K562 (cell line): Measurements from ENCODE around the gene TUBB2A. TPM values are rescaled to one million over a fixed set of nuclear protein-coding genes. Genes with fewer than 3 reads are reported as not detected.

Experiments used
- FUS ChIP-seq: fragments of 200-400 bp; formaldehyde crosslinking; optimal IDR thresholded peaks from 2 replicates; pipeline ENCODE3; 2017; ENCODE audit warnings: low read depth, low read length
- LEF1 ChIP-seq: fragments of 450-650 bp; IDR thresholded peaks from 2 replicates; pipeline ENCODE4 v1.6.1; 2016; ENCODE audit warnings: mild to moderate bottlenecking
- MCM2 ChIP-seq: fragments of 450-650 bp; IDR thresholded peaks from 2 replicates; pipeline ENCODE4 v1.6.1; 2017; ENCODE audit warnings: low read depth, mild to moderate bottlenecking
- MEF2A ChIP-seq: IDR thresholded peaks from 2 replicates; pipeline ENCODE4 v1.6.1; 2011; ENCODE audit warnings: low read depth, mild to moderate bottlenecking, low read length, moderate library complexity; ENCODE audit not compliant: control insufficient read depth
- NELFE ChIP-seq: IDR thresholded peaks from 2 replicates; pipeline ENCODE4 v1.6.1; 2011; ENCODE audit warnings: mild to moderate bottlenecking; ENCODE audit not compliant: insufficient read depth, insufficient read length
- NFE2 ChIP-seq: IDR thresholded peaks from 2 replicates; pipeline ENCODE4 v1.6.1; 2014; ENCODE audit warnings: antibody characterized with exemption, low read depth
- NFRKB ChIP-seq: fragments of 450-650 bp; IDR thresholded peaks from 2 replicates; pipeline ENCODE4 v1.6.1; 2016; ENCODE audit warnings: low read depth
- NUFIP1 ChIP-seq: fragments of 450-650 bp; IDR thresholded peaks from 2 replicates; pipeline ENCODE4 v1.6.1; 2018; ENCODE audit not compliant: partially characterized antibody
- PML ChIP-seq: IDR thresholded peaks from 2 replicates; pipeline ENCODE4 v1.6.1; 2012; ENCODE audit warnings: low read length, inconsistent platforms
- POU5F1 ChIP-seq: fragments of 150-350 bp; IDR thresholded peaks from 2 replicates; pipeline ENCODE4 v1.6.1; 2014; ENCODE audit warnings: borderline replicate concordance, low read length, low read depth, mild to moderate bottlenecking; ENCODE audit not compliant: partially characterized antibody
- ZNF224 ChIP-seq: sonication (generic); formaldehyde crosslinking; IDR thresholded peaks from 2 replicates; pipeline ENCODE4 v1.8.0; 2022; ENCODE audit warnings: mild to moderate bottlenecking, missing genetic modification reagents
- polyA plus RNA-seq, 8 experiments: library from polyadenylated mRNA; depleted of rRNA in 4 of 8; stranded (reverse) in 5 of 8; unstranded in 3 of 8; fragments of >200 nt; fragmentation: Nextera tagmentation in 2 of 8; fragmentation: Illumina TruSeq in 1 of 8; extraction: Ambion mirVana in 2 of 8; extraction: Trizol in 1 of 8; gene quantifications; 2 replicates each; pipeline versions ENCODE4 v1.2.1 to v1.2.3, GENCODE V29; 2011 to 2014; ENCODE audit warnings: inconsistent platforms in 1 of 8, missing spikeins in 1 of 8
- total RNA-seq, 7 experiments: library from RNA; depleted of rRNA in 6 of 7; stranded (reverse); fragments of >200 nt in 6 of 7; fragmentation: Illumina TruSeq in 2 of 7; extraction: Trizol in 2 of 7; gene quantifications; 2 replicates each; pipeline versions ENCODE4 v1.2.1 to v1.2.3, GENCODE V29; 2011 to 2021; ENCODE audit warnings: low replicate concordance in 1 of 7
- TF ChIP-seq, protein P1 (sequence below): fragments of 200-800 bp; sonication (Bioruptor generic); IDR thresholded peaks from 2 replicates; pipeline ENCODE4 v1.6.1; 2016; ENCODE audit warnings: missing genetic modification characterization, missing compliant biosample characterization
- TF ChIP-seq, protein P2 (sequence below), 3 experiments: fragments of 200-800 bp in 1 of 3; fragments of 250-450 bp in 1 of 3; fragments of 450-650 bp in 1 of 3; sonication (Bioruptor Pico) in 1 of 3; sonication (Bioruptor generic) in 1 of 3; formaldehyde crosslinking in 1 of 3; IDR thresholded peaks; 2 replicates each; pipeline versions ENCODE4 v1.6.1 to v1.8.0; 2016 to 2022; ENCODE audit warnings: mild to moderate bottlenecking in 2 of 3, missing genetic modification characterization in 2 of 3, missing compliant biosample characterization in 1 of 3, moderate library complexity in 1 of 3
- TF ChIP-seq, protein P3 (sequence below): sonication (generic); formaldehyde crosslinking; IDR thresholded peaks from 2 replicates; pipeline ENCODE4 v1.8.0; 2022; ENCODE audit warnings: mild to moderate bottlenecking, low read depth, missing genetic modification reagents

TUBB2A gene
- total and polyA plus RNA-seq, 9 of the 15 experiments (the other 6 are each of a cell fraction or from before 2014, with no cell fraction given): 3.6 to 92.1 (median 45.6) TPM

DNA sequence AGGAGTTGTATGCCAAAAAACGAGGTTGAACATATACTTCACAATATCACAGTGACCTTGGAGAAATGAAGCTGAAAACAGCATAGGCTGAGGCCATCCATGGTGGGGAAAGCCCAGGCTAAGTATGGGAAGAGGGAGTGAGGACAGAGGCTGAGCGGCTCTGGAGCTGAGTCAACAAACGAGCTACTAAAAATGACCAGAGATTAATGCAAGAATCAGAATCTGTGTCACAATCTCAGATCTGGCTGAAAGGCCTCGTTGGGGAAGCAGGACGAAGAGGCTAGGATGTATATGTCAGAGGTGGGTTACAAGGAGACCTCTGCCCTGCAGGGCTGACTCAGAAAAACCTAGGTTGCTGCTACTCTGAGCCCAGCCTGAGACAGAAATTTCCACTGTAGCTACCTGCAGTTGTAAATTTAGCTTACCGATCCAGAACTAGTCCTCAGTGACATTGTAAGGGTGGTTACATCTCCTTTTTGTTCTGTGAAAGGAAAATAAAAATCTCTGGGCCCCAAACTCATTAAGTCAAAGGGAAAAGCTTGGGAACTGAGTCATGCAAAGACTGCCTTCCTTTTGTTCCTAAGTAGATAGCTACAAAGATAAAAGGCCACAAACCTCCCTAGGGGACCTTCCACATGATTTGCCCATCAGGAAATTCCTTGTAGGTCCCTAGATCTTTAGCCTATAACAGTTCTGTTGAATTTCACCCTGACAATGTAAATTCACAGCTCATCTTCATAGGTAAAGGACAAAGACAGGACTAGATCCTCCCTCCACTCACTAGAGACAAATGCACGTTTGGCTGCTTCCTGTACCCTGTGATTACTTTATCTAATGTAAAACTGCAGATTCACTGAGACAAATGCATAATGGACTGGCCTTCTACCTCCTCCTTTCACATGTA is 8.5 kb upstream of the TUBB2A start (continued):
- TF ChIP-seq, protein P1, sequence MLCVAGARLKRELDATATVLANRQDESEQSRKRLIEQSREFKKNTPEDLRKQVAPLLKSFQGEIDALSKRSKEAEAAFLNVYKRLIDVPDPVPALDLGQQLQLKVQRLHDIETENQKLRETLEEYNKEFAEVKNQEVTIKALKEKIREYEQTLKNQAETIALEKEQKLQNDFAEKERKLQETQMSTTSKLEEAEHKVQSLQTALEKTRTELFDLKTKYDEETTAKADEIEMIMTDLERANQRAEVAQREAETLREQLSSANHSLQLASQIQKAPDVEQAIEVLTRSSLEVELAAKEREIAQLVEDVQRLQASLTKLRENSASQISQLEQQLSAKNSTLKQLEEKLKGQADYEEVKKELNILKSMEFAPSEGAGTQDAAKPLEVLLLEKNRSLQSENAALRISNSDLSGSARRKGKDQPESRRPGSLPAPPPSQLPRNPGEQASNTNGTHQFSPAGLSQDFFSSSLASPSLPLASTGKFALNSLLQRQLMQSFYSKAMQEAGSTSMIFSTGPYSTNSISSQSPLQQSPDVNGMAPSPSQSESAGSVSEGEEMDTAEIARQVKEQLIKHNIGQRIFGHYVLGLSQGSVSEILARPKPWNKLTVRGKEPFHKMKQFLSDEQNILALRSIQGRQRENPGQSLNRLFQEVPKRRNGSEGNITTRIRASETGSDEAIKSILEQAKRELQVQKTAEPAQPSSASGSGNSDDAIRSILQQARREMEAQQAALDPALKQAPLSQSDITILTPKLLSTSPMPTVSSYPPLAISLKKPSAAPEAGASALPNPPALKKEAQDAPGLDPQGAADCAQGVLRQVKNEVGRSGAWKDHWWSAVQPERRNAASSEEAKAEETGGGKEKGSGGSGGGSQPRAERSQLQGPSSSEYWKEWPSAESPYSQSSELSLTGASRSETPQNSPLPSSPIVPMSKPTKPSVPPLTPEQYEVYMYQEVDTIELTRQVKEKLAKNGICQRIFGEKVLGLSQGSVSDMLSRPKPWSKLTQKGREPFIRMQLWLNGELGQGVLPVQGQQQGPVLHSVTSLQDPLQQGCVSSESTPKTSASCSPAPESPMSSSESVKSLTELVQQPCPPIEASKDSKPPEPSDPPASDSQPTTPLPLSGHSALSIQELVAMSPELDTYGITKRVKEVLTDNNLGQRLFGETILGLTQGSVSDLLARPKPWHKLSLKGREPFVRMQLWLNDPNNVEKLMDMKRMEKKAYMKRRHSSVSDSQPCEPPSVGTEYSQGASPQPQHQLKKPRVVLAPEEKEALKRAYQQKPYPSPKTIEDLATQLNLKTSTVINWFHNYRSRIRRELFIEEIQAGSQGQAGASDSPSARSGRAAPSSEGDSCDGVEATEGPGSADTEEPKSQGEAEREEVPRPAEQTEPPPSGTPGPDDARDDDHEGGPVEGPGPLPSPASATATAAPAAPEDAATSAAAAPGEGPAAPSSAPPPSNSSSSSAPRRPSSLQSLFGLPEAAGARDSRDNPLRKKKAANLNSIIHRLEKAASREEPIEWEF (CRISPR knock-in tag): no peak
- TF ChIP-seq FUS (no peak), ZNF224 (CRISPR knock-in tag) (no peak), NFE2 (peak; percentile 85), LEF1 (no peak; the same call in none of the 2 replicates), MCM2 (no peak), NELFE (no peak), POU5F1 (no peak), NUFIP1 (no peak), MEF2A (no peak), NFRKB (no peak; the same call in 1 of the 2 replicates), PML (no peak)
- TF ChIP-seq, protein P2, sequence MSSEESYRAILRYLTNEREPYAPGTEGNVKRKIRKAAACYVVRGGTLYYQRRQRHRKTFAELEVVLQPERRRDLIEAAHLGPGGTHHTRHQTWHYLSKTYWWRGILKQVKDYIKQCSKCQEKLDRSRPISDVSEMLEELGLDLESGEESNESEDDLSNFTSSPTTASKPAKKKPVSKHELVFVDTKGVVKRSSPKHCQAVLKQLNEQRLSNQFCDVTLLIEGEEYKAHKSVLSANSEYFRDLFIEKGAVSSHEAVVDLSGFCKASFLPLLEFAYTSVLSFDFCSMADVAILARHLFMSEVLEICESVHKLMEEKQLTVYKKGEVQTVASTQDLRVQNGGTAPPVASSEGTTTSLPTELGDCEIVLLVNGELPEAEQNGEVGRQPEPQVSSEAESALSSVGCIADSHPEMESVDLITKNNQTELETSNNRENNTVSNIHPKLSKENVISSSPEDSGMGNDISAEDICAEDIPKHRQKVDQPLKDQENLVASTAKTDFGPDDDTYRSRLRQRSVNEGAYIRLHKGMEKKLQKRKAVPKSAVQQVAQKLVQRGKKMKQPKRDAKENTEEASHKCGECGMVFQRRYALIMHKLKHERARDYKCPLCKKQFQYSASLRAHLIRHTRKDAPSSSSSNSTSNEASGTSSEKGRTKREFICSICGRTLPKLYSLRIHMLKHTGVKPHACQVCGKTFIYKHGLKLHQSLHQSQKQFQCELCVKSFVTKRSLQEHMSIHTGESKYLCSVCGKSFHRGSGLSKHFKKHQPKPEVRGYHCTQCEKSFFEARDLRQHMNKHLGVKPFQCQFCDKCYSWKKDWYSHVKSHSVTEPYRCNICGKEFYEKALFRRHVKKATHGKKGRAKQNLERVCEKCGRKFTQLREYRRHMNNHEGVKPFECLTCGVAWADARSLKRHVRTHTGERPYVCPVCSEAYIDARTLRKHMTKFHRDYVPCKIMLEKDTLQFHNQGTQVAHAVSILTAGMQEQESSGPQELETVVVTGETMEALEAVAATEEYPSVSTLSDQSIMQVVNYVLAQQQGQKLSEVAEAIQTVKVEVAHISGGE (CRISPR knock-in tag; IDR thresholded peaks at IDR 0.05): no peak
- TF ChIP-seq, protein P3, sequence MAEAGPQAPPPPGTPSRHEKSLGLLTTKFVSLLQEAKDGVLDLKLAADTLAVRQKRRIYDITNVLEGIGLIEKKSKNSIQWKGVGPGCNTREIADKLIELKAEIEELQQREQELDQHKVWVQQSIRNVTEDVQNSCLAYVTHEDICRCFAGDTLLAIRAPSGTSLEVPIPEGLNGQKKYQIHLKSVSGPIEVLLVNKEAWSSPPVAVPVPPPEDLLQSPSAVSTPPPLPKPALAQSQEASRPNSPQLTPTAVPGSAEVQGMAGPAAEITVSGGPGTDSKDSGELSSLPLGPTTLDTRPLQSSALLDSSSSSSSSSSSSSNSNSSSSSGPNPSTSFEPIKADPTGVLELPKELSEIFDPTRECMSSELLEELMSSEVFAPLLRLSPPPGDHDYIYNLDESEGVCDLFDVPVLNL (CRISPR knock-in tag): no peak
